Measurements from ENCODE around the gene TRERF1. TPM values are rescaled to one million over a fixed set of nuclear protein-coding genes. Genes with fewer than 3 reads are reported as not detected.

Gene TRERF1
- total and polyA plus RNA-seq, 5 donors, result 1.2 to 3.1 (median 2.1) TPM

- Histone ChIP-seq H3K4me1 (ENCODE audit: control insufficient read depth, insufficient read depth, low read length) (peaks cover 7% of the 10 kb centered on the region), H3K27me3 (ENCODE audit: control insufficient read depth, insufficient read depth) (no peaks in the 10 kb centered on the region), H3K27ac (ENCODE audit: low read length) (no peak overlapping the region), H3K9me3 (ENCODE audit: control insufficient read depth, low read length) (no peaks in the 10 kb centered on the region), H3K4me3 (ENCODE audit: low read length) (no peak overlapping the region)
- WGBS, result 46% methylated on average over 11 of the region's 11 CpGs
- ATAC-seq (peak; percentile 71 to 79), DNase-seq (peak; percentile 62 to 81 (median 76))
- intact Hi-C loops (cut with DNase I), result loop anchor here in 2 of 4 donors (10.0 kb wide), 1 partner anchor 274 kb away; no protein-coding TSS in a partner anchor
Observed at GRCh38 chr6:42260972-42261371, 190.8 kb downstream of the TRERF1 start.

DNA sequence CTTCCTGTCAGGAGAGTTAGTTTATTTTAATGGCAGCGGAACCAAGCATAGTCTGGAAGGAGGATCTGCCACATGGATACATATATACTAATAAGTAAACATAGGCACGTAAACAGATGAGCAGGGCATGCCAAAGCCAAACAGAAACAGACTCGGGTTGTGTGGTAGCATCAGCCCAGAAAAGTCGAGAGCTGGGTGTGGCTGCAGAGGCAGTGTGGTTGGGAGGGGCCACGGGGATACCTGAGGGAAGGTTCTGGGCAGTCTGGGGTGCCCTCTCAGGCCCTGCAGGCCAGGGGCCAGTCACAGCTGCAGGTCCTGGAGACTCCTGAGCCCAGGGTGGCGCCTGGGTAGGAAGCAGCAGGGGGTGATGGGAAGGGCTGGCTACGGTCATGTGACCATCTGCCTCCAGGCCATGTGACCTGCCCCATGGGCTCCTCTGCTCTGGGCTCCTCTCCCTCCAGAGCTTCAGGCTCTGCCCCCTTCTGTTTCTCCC, 191.3 kb downstream of the TRERF1 start:
- H3K9me3 ChIP-seq (ENCODE audit: control insufficient read depth, low read length), result no peaks in the 10 kb centered on the region
- peak; percentile 62 to 68 for ATAC-seq
- peaks cover 7% of the 10 kb centered on the region for H3K4me1 ChIP-seq (ENCODE audit: control insufficient read depth, insufficient read depth, low read length)
- no peaks in the 10 kb centered on the region for H3K27me3 ChIP-seq (ENCODE audit: control insufficient read depth, insufficient read depth)
- H3K27ac ChIP-seq (ENCODE audit: low read length), result no peak overlapping the region
- 75% methylated on average over 7 of the region's 7 CpGs for WGBS
- H3K4me3 ChIP-seq (ENCODE audit: low read length), result no peak overlapping the region
- intact Hi-C loops (cut with DNase I), result loop anchor here in 2 of 4 donors (10.0 kb wide), 1 partner anchor 274 kb away; no protein-coding TSS in a partner anchor
- peak in 1 of 3 donors; percentile 67 for DNase-seq

DNA sequence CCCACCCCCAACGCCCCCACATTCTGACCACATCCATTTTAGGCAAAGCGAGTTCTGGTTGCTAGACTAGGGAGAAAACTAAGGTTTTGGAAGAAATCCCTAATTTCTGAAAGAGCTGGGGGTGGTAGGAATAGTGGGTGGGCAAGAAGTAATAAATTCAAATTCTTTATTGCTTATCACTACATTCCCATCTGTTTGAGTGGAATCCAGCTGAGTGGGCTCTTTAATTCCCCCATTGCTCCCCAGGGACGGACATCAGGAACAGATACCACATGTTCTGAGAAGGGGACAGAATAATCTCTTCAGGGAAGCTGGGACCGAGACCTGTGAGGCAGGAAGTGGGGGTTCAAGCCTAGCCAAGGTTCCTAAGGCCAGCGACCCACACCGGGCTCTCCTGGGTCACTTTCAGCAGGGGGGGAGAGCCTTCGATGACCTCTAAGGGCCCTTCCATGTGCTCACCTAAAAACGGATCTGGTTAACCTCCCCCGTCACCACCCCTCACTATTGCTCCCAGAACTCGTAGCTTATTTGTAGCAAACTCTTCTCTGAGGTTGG, 191.8 kb downstream of the TRERF1 start:
- intact Hi-C loops (cut with DNase I), result loop anchor here in 2 of 4 donors (10.0 kb wide), 1 partner anchor 275 kb away; no protein-coding TSS in a partner anchor
- Histone ChIP-seq H3K27ac (ENCODE audit: low read length) (no peak overlapping the region), H3K27me3 (ENCODE audit: control insufficient read depth, insufficient read depth) (no peaks in the 10 kb centered on the region), H3K9me3 (ENCODE audit: control insufficient read depth, low read length) (no peaks in the 10 kb centered on the region), H3K4me3 (ENCODE audit: low read length) (no peak overlapping the region), H3K4me1 (ENCODE audit: control insufficient read depth, insufficient read depth, low read length) (peaks cover 7% of the 10 kb centered on the region)
- DNase-seq (no peak), ATAC-seq (no peak)
- 65% methylated on average over 10 of the region's 10 CpGs for WGBS

DNA sequence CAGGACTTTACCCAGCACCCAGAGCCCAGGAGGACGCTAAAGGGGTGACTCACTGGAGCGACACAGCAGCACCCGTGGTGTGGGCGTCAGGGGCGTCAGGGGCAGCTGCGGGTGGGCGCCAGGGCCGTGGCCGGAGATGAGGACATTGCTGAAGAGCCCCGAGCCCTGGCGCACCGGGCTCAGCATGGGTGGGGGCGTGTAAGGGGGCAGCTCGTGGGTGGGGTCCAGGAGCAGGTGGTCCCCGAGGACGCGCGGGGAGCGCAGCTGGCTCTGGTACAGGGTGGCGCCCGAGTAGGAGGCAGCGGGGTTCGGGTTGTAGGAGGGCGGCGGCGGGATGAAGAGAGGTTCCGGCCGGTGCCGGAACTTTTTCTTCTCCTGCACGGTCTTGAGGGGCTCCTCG, 192.4 kb downstream of the TRERF1 start:
- intact Hi-C loops (cut with DNase I), result no loop called here
- ATAC-seq (peak in 1 of 2 donors; percentile 7), DNase-seq (peak in 1 of 3 donors; percentile 63)
- H3K4me1 ChIP-seq (ENCODE audit: control insufficient read depth, insufficient read depth, low read length), result peaks cover 6% of the 10 kb centered on the region
- no peaks in the 10 kb centered on the region for H3K9me3 ChIP-seq (ENCODE audit: control insufficient read depth, low read length)
- H3K27me3 ChIP-seq (ENCODE audit: control insufficient read depth, insufficient read depth), result no peaks in the 10 kb centered on the region
- 92% methylated on average over 31 of the region's 31 CpGs for WGBS
- H3K4me3 ChIP-seq (ENCODE audit: low read length), result no peak overlapping the region
- H3K27ac ChIP-seq (ENCODE audit: low read length), result no peak overlapping the region

DNA sequence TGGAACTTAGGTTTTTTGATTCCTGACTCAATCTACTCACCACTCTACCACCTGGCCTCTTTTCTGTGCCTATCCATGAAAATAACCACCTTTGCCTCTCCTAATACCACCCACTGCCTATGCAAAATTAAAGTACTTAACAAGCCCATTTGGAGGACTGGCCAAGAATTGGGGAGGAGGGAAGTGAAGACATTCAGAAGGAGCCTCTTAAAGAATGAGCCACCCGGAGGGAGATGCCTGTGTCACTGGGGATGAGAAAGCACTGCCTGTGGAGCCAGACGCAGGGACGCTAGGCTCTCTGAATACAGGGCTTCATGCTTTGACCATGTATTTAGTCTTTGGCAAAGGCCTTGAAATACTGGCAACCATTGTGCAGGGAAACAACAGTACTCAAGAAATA, 194.1 kb downstream of the TRERF1 start:
- no peak for DNase-seq
- no peak for ATAC-seq
- WGBS, result 73% methylated on average over 3 of the region's 3 CpGs
- H3K27me3 ChIP-seq (ENCODE audit: control insufficient read depth, insufficient read depth), result no peaks in the 10 kb centered on the region
- no peak overlapping the region for H3K27ac ChIP-seq (ENCODE audit: low read length)
- no peaks in the 10 kb centered on the region for H3K9me3 ChIP-seq (ENCODE audit: control insufficient read depth, low read length)
- intact Hi-C loops (cut with DNase I), result no loop called here
- H3K4me1 ChIP-seq (ENCODE audit: control insufficient read depth, insufficient read depth, low read length), result peaks cover 5% of the 10 kb centered on the region
- H3K4me3 ChIP-seq (ENCODE audit: low read length), result no peak overlapping the region

- no peak for ATAC-seq
- H3K4me1 ChIP-seq (ENCODE audit: control insufficient read depth, insufficient read depth, low read length), result peaks cover 10% of the 10 kb centered on the region
- intact Hi-C loops (cut with DNase I), result no loop called here
Observed at GRCh38 chr6:42257063-42257462, 194.7 kb downstream of the TRERF1 start.

DNA sequence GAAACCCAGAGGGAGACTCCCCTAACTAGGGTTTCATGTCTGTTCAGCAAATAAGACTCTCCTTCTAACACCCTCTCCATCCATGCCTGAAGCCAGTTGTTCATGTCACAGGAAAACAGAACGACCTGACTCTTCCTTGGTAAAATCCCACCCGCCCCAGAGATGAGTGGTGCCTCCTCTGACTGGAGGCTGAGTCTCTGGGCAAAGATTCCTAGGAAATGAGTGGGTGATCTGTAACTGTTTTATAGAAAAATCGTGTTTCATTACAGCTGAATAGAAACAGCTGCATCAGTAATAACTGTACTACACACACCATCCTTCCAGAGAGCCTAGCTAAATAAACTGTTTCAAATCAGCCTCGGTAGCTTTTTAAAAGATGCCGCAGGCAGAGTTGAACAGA, 196.7 kb downstream of the TRERF1 start:
- ATAC-seq (no peak), DNase-seq (no peak)
- Histone ChIP-seq H3K4me3 (ENCODE audit: low read length) (no peak overlapping the region), H3K4me1 (ENCODE audit: control insufficient read depth, insufficient read depth, low read length) (peaks cover 6% of the 10 kb centered on the region), H3K9me3 (ENCODE audit: control insufficient read depth, low read length) (no peaks in the 10 kb centered on the region), H3K27me3 (ENCODE audit: control insufficient read depth, insufficient read depth) (no peaks in the 10 kb centered on the region), H3K27ac (ENCODE audit: low read length) (no peak overlapping the region)
- intact Hi-C loops (cut with DNase I), result no loop called here
- 84% methylated on average over 5 of the region's 5 CpGs for WGBS

More at GRCh38 chr6:42257063-42257462, 194.7 kb downstream of the TRERF1 start:
- WGBS, result 36% methylated on average over 3 of the region's 3 CpGs
- Histone ChIP-seq H3K27me3 (ENCODE audit: control insufficient read depth, insufficient read depth) (no peaks in the 10 kb centered on the region), H3K27ac (ENCODE audit: low read length) (no peak overlapping the region), H3K9me3 (ENCODE audit: control insufficient read depth, low read length) (no peaks in the 10 kb centered on the region), H3K4me3 (ENCODE audit: low read length) (no peak overlapping the region)
- no peak for DNase-seq

DNA sequence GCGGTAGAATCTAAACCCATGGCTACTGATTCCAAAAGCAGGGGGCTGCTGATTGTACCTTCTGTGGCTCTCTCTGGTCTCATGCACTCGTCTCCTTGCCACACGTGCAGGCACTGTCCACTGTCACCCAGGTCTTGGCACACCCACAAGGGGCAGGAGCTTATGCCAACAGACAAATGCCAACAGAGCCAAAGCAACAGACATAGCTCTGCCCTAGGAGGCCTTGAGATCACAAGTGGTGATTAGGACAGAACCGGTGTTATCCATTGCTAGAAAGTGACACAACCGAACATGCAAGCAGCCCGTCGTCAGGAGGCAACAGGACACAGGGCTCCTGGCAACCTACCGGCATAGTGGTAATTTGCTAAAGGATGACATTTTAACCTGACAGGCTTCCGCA, 197.2 kb downstream of the TRERF1 start:
- intact Hi-C loops (cut with DNase I), result no loop called here
- Histone ChIP-seq H3K27ac (ENCODE audit: low read length) (no peak overlapping the region), H3K4me1 (ENCODE audit: control insufficient read depth, insufficient read depth, low read length) (peaks cover 6% of the 10 kb centered on the region), H3K27me3 (ENCODE audit: control insufficient read depth, insufficient read depth) (no peaks in the 10 kb centered on the region), H3K4me3 (ENCODE audit: low read length) (no peak overlapping the region), H3K9me3 (ENCODE audit: control insufficient read depth, low read length) (no peaks in the 10 kb centered on the region)
- DNase-seq (no peak), ATAC-seq (no peak)
- 84% methylated on average over 9 of the region's 9 CpGs for WGBS

DNA sequence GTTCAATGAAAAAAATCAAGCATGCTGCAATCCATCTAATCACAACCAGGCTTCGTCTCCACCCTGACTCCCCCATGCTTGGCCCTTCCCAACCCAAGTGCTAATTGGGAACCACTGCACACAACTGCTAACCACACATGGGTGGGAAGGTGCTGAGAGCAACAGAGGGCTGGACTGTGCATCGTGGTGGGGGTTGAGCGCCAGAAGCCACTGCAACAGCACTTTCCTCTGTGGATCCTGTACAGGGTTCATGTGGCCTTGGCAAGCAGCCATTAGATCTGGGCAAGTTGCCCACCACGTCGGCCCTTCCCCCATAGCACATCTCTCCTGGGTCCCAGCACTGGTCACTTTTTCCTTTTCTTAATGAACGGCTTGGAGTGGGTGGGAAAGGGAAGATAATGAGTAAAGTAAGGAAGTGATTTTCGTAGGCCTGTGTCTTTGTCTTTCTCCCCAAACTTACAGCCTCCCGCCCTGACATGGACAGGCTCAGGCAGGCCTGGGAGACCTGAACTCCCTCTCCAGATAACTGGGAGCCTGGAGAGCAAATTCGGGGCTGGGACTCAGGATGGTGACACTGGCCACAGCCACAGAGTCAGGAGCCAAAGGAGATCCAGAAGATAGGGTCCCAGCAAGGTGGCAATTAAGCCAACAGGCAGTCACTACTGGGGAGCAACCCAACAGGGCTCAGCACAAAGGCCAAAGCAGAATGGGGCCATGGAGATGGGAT, 199.7 kb downstream of the TRERF1 start:
- ATAC-seq, result peak; percentile 89 to 90
- peak overlapping the region; percentile 56 for H3K27ac ChIP-seq (ENCODE audit: low read length)

DNA sequence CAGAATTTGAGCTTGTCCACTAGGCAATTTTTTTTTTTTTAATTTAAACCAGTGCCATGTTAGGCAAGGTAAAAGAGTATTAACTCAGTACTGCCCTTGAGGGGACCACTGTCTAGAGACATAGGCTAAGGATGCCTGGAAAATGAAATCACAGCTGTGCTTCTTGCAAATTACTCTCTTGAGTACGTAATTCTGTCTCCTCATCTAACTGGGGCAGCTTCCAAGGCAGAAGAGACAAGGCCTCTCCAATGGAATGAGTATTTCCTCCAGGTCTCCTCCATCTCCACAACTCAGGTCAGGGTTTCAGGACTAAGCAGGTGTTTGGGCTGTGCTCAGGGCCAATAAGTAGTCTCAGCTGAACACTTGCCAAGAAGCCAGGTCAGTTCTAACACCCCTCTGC, 200.2 kb downstream of the TRERF1 start:
- DNase-seq (no peak), ATAC-seq (peak; percentile 42 to 50)
- WGBS, result 47% methylated on average over 1 of the region's 1 CpG
- intact Hi-C loops (cut with DNase I), result no loop called here
- Histone ChIP-seq H3K4me3 (ENCODE audit: low read length) (no peak overlapping the region), H3K27ac (ENCODE audit: low read length) (no peak overlapping the region), H3K4me1 (ENCODE audit: control insufficient read depth, insufficient read depth, low read length) (peaks cover 6% of the 10 kb centered on the region), H3K9me3 (ENCODE audit: control insufficient read depth, low read length) (no peaks in the 10 kb centered on the region), H3K27me3 (ENCODE audit: control insufficient read depth, insufficient read depth) (no peaks in the 10 kb centered on the region)

More for the DNA sequence above, 199.7 kb downstream of the TRERF1 start:
- Histone ChIP-seq H3K4me3 (ENCODE audit: low read length) (no peak overlapping the region), H3K4me1 (ENCODE audit: control insufficient read depth, insufficient read depth, low read length) (peaks cover 6% of the 10 kb centered on the region), H3K27me3 (ENCODE audit: control insufficient read depth, insufficient read depth) (no peaks in the 10 kb centered on the region), H3K9me3 (ENCODE audit: control insufficient read depth, low read length) (no peaks in the 10 kb centered on the region)
- intact Hi-C loops (cut with DNase I), result no loop called here
- peak; percentile 78 to 92 (median 89) for DNase-seq
- WGBS, result 11% methylated on average over 9 of the region's 9 CpGs

- Histone ChIP-seq H3K27ac (ENCODE audit: low read length) (no peak overlapping the region), H3K4me3 (ENCODE audit: low read length) (no peak overlapping the region), H3K9me3 (ENCODE audit: control insufficient read depth, low read length) (no peaks in the 10 kb centered on the region), H3K4me1 (ENCODE audit: control insufficient read depth, insufficient read depth, low read length) (peaks cover 6% of the 10 kb centered on the region), H3K27me3 (ENCODE audit: control insufficient read depth, insufficient read depth) (no peaks in the 10 kb centered on the region)
- DNase-seq, result no peak
- ATAC-seq, result no peak
- intact Hi-C loops (cut with DNase I), result no loop called here
- 62% methylated on average over 10 of the region's 10 CpGs for WGBS
Observed at GRCh38 chr6:42250274-42250931, 201.3 kb downstream of the TRERF1 start.
